Prostate gland (tissue), 2 donors: ENCODE results near the gene SLC23A3.

Source experiments
- CTCF ChIP-seq, 4 experiments: fragments of 200-600 bp in 2 of 4; fragments of 450-650 bp in 2 of 4; sonication (generic) in 2 of 4; IDR thresholded peaks; 1 replicate in 3 of 4; 2 replicates in 1 of 4; pipeline ENCODE4 v1.5.1; 2016 to 2019; ENCODE audit warnings: antibody characterized with exemption in 4 of 4, mild to moderate bottlenecking in 2 of 4, moderate library complexity in 2 of 4
- POLR2A ChIP-seq: fragments of 450-650 bp; IDR thresholded peaks from one replicate; pipeline ENCODE4 v1.6.1; 2016; ENCODE audit warnings: antibody characterized with exemption, mild to moderate bottlenecking
- POLR2AphosphoS5 ChIP-seq: sonication (generic); formaldehyde crosslinking; IDR thresholded peaks from one replicate; pipeline ENCODE4 v1.6.1; 2017; ENCODE audit warnings: antibody characterized with exemption

- TF ChIP-seq POLR2AphosphoS5 (peak; percentile 22), CTCF (IDR thresholded peaks at IDR 0.05) (peak in 1 of 4 experiments; percentile 11), POLR2A (no peak)
Measured at GRCh38 chr2:219116776-219117646, 52.8 kb downstream of the SLC23A3 start.
